Right atrium auricular region (tissue), 2 donors: Measurements from ENCODE around the gene SNTB2. TPM values are rescaled to one million over a fixed set of nuclear protein-coding genes. Genes with fewer than 3 reads are reported as not detected.

Experiments
- DNase-seq: peaks from one replicate; pipeline ENCODE4 v3.0.0-alpha.2; 2019; ENCODE audit warnings: low spot score
- H3K27ac ChIP-seq, 2 donors: fragments of 200-600 bp; sonication (generic); 1 replicate in 1 of 2; 2 replicates in 1 of 2; pipeline ENCODE4 v1.5.1; 2016 to 2019
- H3K27me3 ChIP-seq, 2 donors: fragments of 200-600 bp; sonication (generic); one replicate each; pipeline versions ENCODE4 v1.5.1 to v1.6.0; 2017 to 2019
- H3K36me3 ChIP-seq: fragments of 200-600 bp; sonication (generic); one replicate; pipeline ENCODE4 v1.5.1; 2016
- H3K4me1 ChIP-seq, 2 donors: fragments of 200-600 bp; sonication (generic); one replicate each; pipeline versions ENCODE4 v1.5.1 to v1.6.0; 2017 to 2019
- H3K4me3 ChIP-seq, 2 donors: fragments of 200-600 bp; sonication (generic); 1 replicate in 1 of 2; 2 replicates in 1 of 2; pipeline ENCODE4 v1.5.1; 2017 to 2019; ENCODE audit warnings: mild to moderate bottlenecking in 1 of 2, moderate library complexity in 1 of 2
- H3K9me3 ChIP-seq, 2 donors: fragments of 200-600 bp; sonication (generic); one replicate each; pipeline ENCODE4 v1.5.1; 2019
- total RNA-seq, 2 donors: library from RNA; depleted of rRNA; stranded (reverse); fragments of >200 nt; gene quantifications; one replicate each; pipeline ENCODE4 v1.1.0, GENCODE V29; 2016
- TF ChIP-seq, protein P1 (sequence below), 2 donors: fragments of 200-600 bp; sonication (generic); IDR thresholded peaks; one replicate each; pipeline ENCODE4 v1.5.1; 2019; ENCODE audit warnings: antibody characterized with exemption in 2 of 2

The SNTB2 gene
- total RNA-seq, 2 donors from 2014 or later: 12.3 to 35.1 TPM

GRCh38 chr16:69324013-69324531, 137.1 kb downstream of the SNTB2 start:
- Histone ChIP-seq H3K9me3 (no peaks in the 10 kb centered on the region), H3K36me3 (peaks cover 72% of the 10 kb centered on the region), H3K27me3 (no peaks in the 10 kb centered on the region), H3K4me1 (peaks cover 0 to 33% of the 10 kb centered on the region in 2 donors), H3K27ac (no peak overlapping the region), H3K4me3 (no peak overlapping the region)
- TF ChIP-seq, protein P1, sequence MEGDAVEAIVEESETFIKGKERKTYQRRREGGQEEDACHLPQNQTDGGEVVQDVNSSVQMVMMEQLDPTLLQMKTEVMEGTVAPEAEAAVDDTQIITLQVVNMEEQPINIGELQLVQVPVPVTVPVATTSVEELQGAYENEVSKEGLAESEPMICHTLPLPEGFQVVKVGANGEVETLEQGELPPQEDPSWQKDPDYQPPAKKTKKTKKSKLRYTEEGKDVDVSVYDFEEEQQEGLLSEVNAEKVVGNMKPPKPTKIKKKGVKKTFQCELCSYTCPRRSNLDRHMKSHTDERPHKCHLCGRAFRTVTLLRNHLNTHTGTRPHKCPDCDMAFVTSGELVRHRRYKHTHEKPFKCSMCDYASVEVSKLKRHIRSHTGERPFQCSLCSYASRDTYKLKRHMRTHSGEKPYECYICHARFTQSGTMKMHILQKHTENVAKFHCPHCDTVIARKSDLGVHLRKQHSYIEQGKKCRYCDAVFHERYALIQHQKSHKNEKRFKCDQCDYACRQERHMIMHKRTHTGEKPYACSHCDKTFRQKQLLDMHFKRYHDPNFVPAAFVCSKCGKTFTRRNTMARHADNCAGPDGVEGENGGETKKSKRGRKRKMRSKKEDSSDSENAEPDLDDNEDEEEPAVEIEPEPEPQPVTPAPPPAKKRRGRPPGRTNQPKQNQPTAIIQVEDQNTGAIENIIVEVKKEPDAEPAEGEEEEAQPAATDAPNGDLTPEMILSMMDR (IDR thresholded peaks at IDR 0.05): no peak
- no peak for DNase-seq

- no peak for DNase-seq
- TF ChIP-seq, protein P1 (IDR thresholded peaks at IDR 0.05): no peak
- Histone ChIP-seq H3K36me3 (peaks cover 66% of the 10 kb centered on the region), H3K27ac (no peak overlapping the region), H3K27me3 (no peaks in the 10 kb centered on the region), H3K9me3 (no peaks in the 10 kb centered on the region), H3K4me1 (peaks cover 0 to 39% of the 10 kb centered on the region in 2 donors), H3K4me3 (no peak overlapping the region)
These were observed 137.8 kb downstream of the SNTB2 start for GRCh38 chr16:69324585-69325253.

GRCh38 chr16:69325784-69326171, 138.8 kb downstream of the SNTB2 start:
- DNase-seq: no peak
- Histone ChIP-seq H3K27ac (no peak overlapping the region), H3K9me3 (no peaks in the 10 kb centered on the region), H3K4me3 (no peak overlapping the region), H3K4me1 (peaks cover 0 to 42% of the 10 kb centered on the region in 2 donors), H3K36me3 (peaks cover 55% of the 10 kb centered on the region), H3K27me3 (no peaks in the 10 kb centered on the region)
- TF ChIP-seq, protein P1 (IDR thresholded peaks at IDR 0.05): no peak

GRCh38 chr16:69326172-69326873, 139.4 kb downstream of the SNTB2 start:
- H3K27me3 ChIP-seq: no peaks in the 10 kb centered on the region
- H3K9me3 ChIP-seq: no peaks in the 10 kb centered on the region
- DNase-seq: no peak
- peaks cover 0 to 48% of the 10 kb centered on the region in 2 donors for H3K4me1 ChIP-seq
- H3K36me3 ChIP-seq: peaks cover 50% of the 10 kb centered on the region
- H3K4me3 ChIP-seq: no peak overlapping the region
- TF ChIP-seq, protein P1 (IDR thresholded peaks at IDR 0.05): no peak
- no peak overlapping the region for H3K27ac ChIP-seq

GRCh38 chr16:69327585-69328310, 140.8 kb downstream of the SNTB2 start:
- peaks cover 48% of the 10 kb centered on the region for H3K36me3 ChIP-seq
- H3K9me3 ChIP-seq: no peaks in the 10 kb centered on the region
- H3K4me1 ChIP-seq: peaks cover 0 to 50% of the 10 kb centered on the region in 2 donors
- no peak overlapping the region for H3K4me3 ChIP-seq
- DNase-seq: no peak
- H3K27me3 ChIP-seq: no peaks in the 10 kb centered on the region
- TF ChIP-seq, protein P1 (IDR thresholded peaks at IDR 0.05): no peak
- no peak overlapping the region for H3K27ac ChIP-seq
